ENCODE results near the gene NAT8.
"Not testable (repeated sequence)": the region's sequence is repeated elsewhere in the genome, so short reads cannot be mapped to it uniquely, and the experiment has no call there.

Gene NAT8

DNA sequence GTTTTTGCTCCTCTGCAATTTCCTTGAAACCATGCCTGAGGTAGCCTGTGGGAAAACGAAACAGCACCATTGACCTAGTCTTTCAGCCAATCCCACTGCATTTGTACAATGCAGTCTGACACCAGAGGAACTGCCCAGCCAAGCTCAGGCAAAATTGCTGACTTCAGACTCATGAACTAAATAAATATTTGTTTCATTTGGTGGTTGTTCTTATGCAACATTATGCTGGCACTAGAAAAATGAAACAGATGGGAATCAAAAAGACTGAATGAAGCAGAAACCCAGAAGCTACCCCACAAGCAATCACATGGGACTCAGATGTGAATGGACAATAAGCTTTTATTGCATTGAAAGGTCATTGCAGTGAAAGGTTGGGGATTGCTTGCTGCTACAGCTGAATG lies 1.7 kb downstream of the NAT8 start:
- POLR2A ChIA-PET = no interaction called here
- no peak for TF ChIP-seq HDGF (IDR thresholded peaks at IDR 0.05; ENCODE audit: borderline replicate concordance)
- TF ChIP-seq L3MBTL2 (conservative IDR thresholded peaks at IDR 0.05) = no peak
- TF ChIP-seq ELF4 (IDR thresholded peaks at IDR 0.05) = no peak
- no peak for TF ChIP-seq SUZ12 (IDR thresholded peaks at IDR 0.05)
- no peak for TF ChIP-seq SP1 (IDR thresholded peaks at IDR 0.05)
- TF ChIP-seq, protein P1, sequence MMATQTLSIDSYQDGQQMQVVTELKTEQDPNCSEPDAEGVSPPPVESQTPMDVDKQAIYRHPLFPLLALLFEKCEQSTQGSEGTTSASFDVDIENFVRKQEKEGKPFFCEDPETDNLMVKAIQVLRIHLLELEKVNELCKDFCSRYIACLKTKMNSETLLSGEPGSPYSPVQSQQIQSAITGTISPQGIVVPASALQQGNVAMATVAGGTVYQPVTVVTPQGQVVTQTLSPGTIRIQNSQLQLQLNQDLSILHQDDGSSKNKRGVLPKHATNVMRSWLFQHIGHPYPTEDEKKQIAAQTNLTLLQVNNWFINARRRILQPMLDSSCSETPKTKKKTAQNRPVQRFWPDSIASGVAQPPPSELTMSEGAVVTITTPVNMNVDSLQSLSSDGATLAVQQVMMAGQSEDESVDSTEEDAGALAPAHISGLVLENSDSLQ (IDR thresholded peaks at IDR 0.05) = no peak
- DNase-seq (ENCODE audit: extremely low spot score) = no peak
- CTCF ChIA-PET = no interaction called here

DNA sequence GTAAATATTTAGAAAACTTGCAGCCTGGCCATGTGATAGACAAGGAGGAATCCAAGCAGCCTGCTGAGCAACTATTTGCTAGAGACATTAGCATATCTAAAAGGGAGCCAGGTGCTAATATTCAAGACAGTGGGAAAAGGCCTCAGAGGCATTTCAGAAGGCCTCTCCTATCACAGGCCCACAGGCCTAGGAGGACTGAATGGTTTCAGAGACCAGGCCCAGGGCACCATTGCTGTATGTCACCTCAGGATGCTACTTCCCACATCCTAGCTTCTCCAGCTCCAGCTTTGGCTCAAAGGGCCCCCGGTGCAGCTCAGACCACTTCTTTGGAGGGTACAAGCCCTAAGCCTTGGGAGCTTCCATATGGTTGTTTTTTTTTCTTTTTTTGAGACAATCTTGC lies 3.8 kb downstream of the NAT8 start:
- CTCF ChIA-PET = no interaction called here
- no peak for DNase-seq (ENCODE audit: extremely low spot score)
- POLR2A ChIA-PET = no interaction called here
- no peak for TF ChIP-seq FOXK2 (IDR thresholded peaks at IDR 0.05)

DNA sequence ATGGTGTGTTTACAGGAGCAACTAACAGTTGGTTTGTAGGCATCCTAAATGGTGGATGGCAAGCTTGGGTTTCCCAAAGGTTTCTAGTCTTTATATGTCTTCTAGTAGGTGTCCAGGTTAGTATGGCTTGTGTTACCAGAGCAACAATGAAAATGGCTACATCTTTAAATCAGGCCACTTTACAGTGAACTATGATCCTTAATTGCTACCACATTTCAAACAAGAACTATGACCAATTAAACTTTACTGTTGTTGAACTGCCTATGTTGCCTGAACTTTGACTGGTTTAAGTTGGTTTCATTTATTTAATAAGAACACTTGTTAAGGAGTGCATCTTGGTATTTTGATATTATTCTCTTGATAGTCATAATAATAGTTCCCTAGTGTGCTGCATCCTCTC lies 5.2 kb downstream of the NAT8 start:
- CTCF ChIA-PET; POLR2A ChIA-PET; DNase-seq (ENCODE audit: extremely low spot score): not testable (repeated sequence)

DNA sequence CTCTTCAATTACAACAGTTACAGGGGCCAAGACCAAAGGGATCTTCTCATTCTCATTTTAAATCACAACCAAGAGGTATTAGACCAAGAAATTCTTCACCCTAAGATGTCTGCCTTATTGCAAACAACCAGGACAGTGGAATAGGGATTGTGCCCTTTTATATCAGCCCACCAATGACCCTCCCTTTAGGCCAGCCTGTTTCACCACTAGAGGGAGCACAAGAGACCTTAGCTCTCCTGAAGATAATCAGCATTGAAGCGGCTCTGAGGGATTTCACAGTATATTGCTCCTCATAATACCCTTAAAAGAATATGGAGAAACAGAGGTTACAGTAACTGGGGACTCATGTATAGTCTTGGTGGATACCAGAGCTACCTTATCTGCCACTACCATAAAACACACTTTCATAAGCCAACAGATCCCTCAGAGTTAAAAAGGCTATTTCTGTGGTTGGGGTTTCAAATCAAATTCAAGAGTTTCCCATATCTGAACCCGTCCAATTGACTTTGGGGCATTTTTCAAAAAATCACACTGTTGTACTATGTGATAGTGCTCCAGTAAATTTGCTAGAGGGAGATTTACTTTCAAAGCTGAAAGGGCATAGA lies 11.5 kb downstream of the NAT8 start:
- DNase-seq (ENCODE audit: extremely low spot score); POLR2A ChIA-PET: not testable (repeated sequence)
- CTCF ChIA-PET = interaction anchor here (0.6 kb wide), 1 partner anchor 477 kb away, joined by 7 read pairs; no protein-coding TSS in a partner anchor

DNA sequence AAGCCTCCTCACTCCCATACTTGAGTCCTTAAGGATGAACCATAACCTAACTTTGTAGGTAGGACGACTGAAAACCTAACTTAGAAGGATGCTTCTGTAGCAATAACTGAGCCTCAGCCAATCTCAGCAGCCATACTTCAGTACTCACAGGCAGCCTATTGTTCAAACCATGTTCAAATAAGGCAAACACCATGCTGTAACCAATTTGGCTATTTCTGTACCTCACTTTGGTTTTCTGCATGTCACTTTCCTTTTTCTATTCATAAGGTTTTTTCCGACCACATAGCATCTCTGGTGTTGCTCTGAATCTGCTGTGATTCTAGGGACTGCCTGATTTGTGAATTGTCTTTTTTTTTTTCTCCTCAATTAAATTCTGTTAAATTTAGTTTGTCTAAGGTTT lies 13.7 kb downstream of the NAT8 start:
- DNase-seq (ENCODE audit: extremely low spot score); POLR2A ChIA-PET; CTCF ChIA-PET: not testable (repeated sequence)

DNA sequence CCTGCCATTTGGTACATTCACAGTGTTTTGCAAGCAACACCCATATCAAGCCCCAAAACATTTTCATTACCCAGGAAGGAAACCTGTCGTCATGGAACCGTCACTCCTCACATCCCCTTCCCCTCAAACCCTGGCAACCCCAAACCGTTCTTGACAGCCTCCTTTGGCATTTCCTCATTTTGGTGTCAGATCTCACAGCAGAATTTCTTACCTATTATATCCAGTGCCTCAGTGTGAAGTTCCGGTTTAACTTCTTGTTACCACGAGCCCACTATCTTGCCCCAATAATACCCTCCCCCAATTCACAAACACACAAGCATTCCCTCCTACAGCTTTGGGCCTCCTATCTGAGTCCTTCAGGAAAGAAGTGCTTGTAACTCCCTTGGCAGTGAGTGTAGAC lies 16.0 kb downstream of the NAT8 start:
- DNase-seq (ENCODE audit: extremely low spot score); POLR2A ChIA-PET: not testable (repeated sequence)

DNA sequence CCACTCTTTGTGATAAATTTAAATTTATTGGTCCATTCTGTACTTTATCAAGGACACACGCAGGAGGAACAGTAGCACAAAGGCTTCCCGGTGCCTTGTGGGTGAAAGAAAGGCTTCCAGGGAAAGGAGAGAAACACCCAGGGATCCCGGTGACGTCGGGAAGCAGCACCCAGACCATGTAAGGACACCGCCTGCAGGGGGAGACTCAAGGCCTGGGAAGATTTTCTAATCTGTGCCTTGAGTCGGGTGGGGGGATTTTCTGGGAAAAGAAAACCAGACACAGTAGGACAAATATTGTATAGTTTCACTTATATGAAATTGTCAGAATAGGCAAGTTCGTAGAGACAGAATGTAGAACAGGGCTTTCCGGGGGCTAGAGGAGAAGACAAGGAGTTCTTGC lies 17.6 kb downstream of the NAT8 start:
- DNase-seq (ENCODE audit: extremely low spot score) = not testable (repeated sequence)

More for the DNA sequence above, 16.0 kb downstream of the NAT8 start:
- CTCF ChIA-PET = not testable (repeated sequence)

DNA sequence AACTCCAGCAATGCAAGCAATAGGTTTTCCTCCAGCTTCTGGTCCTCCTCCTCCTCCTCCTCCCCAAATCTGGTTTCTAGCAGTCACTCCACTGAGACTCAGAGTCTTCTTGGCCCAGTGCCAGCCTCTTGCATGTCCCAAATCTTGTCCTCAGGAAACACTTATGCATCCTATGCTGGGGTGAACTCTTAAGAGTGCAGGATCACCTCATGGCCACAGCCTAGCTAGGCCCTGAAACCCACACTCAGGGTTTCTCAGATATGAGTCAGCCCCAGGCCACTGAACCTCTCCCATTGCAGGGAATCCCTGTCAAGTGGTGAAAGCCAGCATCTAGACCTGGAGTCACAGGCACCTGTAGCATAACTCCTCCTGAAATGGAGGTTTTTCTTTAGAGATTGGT lies 18.2 kb downstream of the NAT8 start:
- DNase-seq (ENCODE audit: extremely low spot score); POLR2A ChIA-PET; CTCF ChIA-PET: not testable (repeated sequence)

More for the DNA sequence above, 17.6 kb downstream of the NAT8 start:
- CTCF ChIA-PET, POLR2A ChIA-PET: not testable (repeated sequence)

DNA sequence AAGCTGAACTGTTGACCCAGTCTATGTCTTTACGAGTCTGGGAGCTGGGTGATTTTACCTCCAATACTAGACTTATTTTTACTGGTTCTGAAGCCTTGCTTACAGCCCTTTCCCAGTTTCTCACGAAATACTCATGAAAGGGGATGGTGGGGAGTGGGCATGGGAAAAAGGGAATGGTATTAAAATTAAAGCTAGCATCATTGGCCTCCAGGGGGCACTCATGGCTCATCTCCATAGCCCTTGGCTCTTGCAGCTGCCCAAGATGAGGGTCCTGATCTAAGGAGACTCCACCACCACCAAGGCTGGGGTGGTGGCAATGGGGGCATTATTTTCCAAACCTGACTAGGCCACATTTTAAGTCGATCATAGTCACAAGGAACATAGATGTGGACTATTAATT lies 22.3 kb downstream of the NAT8 start:
- POLR2A ChIA-PET; CTCF ChIA-PET; DNase-seq (ENCODE audit: extremely low spot score): not testable (repeated sequence)

DNA sequence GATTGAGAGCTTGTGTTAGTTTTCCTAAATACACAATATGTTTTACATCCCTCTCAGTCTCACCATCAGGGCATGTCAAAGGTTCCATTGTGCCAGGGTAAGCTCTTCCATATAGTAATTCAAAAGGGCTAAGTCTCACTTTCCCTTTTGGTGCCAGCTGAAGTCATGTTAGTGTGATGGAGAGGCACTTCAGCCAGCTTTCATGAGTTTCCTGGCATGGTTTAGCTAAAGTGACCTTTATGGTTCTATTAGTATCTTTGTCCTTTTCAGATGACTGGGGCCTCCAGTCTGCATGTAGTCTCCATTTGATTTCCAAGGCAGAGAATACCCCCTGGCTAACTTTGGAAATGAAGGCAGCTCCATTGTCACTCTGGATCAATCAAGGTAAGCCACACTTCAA lies 27.2 kb downstream of the NAT8 start:
- no peak for DNase-seq (ENCODE audit: extremely low spot score)
- TF ChIP-seq BHLHE40 (IDR thresholded peaks at IDR 0.05; ENCODE audit: borderline replicate concordance) (no peak), LEF1 (IDR thresholded peaks at IDR 0.05; ENCODE audit: borderline replicate concordance) (no peak), ARNT (IDR thresholded peaks at IDR 0.05) (no peak), FOXA1 (IDR thresholded peaks at IDR 0.05) (no peak), ZNF384 (IDR thresholded peaks at IDR 0.05) (no peak), NFRKB (IDR thresholded peaks at IDR 0.05) (no peak), HDGF (IDR thresholded peaks at IDR 0.05; ENCODE audit: borderline replicate concordance) (no peak), SUZ12 (IDR thresholded peaks at IDR 0.05) (no peak), FOXM1 (IDR thresholded peaks at IDR 0.05; ENCODE audit: borderline replicate concordance) (no peak), L3MBTL2 (conservative IDR thresholded peaks at IDR 0.05) (no peak), CTBP1 (IDR thresholded peaks at IDR 0.05; ENCODE audit: borderline replicate concordance) (no peak), SP1 (IDR thresholded peaks at IDR 0.05) (no peak), FOXK2 (IDR thresholded peaks at IDR 0.05) (no peak), TARDBP (IDR thresholded peaks at IDR 0.05) (no peak), ELF4 (IDR thresholded peaks at IDR 0.05) (no peak)
- TF ChIP-seq, protein P1 (IDR thresholded peaks at IDR 0.05) = no peak
- ChIA-PET CTCF (no interaction called here), POLR2A (no interaction called here)
